Measurements from ENCODE around the gene SRL.

- TF ChIP-seq POLR2A (IDR thresholded peaks at IDR 0.05; ENCODE audit: low read length) (no peak), GATA1 (IDR thresholded peaks at IDR 0.05; ENCODE audit: low read depth, low read length) (no peak)
Observed at GRCh38 chr16:4192206-4192605, 49.7 kb downstream of the SRL start.

Data from erythroblast (primary cell).